Thyroid gland (tissue), 4 donors: ENCODE measurements around the gene CLSTN2.

Experiments
- CTCF ChIP-seq, 6 experiments: fragments of 200-600 bp in 3 of 6; fragments of 450-650 bp in 3 of 6; sonication (generic) in 3 of 6; IDR thresholded peaks; one replicate each; pipeline ENCODE4 v1.5.1; 2016 to 2019; ENCODE audit warnings: antibody characterized with exemption in 6 of 6, mild to moderate bottlenecking in 2 of 6, inconsistent platforms in 1 of 6, moderate library complexity in 1 of 6
- POLR2A ChIP-seq, 2 donors: fragments of 450-650 bp; IDR thresholded peaks; one replicate each; pipeline ENCODE4 v1.6.1; 2017; ENCODE audit warnings: antibody characterized with exemption in 2 of 2, mild to moderate bottlenecking in 2 of 2, moderate library complexity in 1 of 2

GRCh38 chr3:140167600-140168281, 232.8 kb downstream of the CLSTN2 start:
- TF ChIP-seq CTCF (IDR thresholded peaks at IDR 0.05) (no peak), POLR2A (IDR thresholded peaks at IDR 0.05) (no peak)
